HG03520 (cell line): ENCODE data around the gene KRTAP10-9.
"Not testable (repeated sequence)": the region's sequence is repeated elsewhere in the genome, so short reads cannot be mapped to it uniquely, and the experiment has no call there.

Source experiments
- ATAC-seq: cut with Tn5 transposase; IDR thresholded peaks from one replicate; pipeline ENCODE4 v1.9.1; 2021; ENCODE audit warnings: mild to moderate bottlenecking, moderate library complexity; ENCODE audit not compliant: unreplicated experiment

KRTAP10-9 gene, protein sequence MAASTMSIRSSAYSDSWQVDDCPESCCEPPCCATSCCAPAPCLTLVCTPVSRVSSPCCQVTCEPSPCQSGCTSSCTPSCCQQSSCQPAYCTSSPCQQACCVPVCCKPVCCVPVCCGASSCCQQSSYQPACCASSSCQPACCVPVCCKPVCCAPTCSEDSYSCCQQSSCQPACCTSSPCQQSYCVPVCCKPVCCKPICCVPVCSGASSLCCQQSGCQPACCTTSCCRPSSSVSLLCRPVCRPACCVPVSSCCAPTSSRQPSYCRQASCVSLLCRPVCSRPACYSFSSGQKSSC

DNA sequence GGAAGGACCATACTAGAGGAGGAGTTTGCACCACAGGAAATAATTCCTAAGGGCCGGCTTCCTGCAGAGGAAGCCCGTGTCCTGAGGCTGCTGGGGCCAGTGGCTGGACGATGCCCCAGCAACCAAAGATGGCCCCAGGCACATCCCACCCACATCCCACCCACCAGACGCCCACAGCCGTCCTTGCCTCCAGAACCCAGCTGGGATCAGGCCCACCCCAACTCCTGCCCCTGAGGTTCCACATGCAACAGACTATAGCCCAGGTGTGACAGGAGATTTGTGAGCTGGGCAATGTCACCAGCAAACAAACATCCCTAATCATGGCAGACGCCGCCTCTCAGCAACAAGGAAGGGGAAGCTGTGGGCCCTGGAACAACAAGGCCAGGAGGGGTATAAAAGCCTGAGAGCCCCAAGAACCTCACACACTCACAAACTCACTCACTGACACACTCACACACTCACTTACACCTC is at the start of gene KRTAP10-9:
Gene KRTAP10-9, plus strand, starts transcription at position 421 of the 471 bp plus-strand sequence. CDS start 79 bp downstream, outside the sequence.
- no peak for ATAC-seq

DNA sequence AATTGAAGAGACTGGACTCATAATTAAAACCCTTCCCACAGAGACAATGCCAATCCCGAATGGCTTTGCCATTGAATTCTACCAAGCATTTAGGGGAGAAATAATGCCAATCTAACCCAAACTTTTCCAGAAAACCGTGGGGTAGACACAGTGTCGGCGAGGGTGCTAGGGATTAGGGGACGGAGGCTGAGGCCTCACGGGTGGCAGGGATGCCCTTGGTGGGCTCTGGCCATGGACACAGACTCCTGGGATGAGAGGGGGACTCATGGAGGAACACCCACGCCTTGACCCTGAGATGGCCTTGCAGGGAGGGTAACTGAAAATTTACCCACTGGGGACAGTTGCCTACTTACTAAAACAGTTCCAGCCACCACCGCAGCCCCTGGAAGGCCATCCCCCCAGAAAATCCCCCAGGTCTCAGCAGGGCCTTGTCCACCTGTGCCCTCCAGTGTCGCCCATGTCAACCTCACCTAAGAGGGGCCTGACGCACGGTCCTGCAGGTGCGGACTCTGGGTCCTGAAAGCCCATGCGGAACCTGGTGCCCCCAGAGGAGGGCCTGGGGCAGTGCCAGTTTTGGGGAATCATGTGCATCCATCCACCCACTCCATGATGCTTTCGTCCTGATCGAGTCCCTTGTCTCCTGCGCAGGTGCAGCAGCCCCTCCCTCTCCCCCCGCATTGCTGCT is 48.4 kb upstream of the KRTAP10-9 start:
- no peak for ATAC-seq

DNA sequence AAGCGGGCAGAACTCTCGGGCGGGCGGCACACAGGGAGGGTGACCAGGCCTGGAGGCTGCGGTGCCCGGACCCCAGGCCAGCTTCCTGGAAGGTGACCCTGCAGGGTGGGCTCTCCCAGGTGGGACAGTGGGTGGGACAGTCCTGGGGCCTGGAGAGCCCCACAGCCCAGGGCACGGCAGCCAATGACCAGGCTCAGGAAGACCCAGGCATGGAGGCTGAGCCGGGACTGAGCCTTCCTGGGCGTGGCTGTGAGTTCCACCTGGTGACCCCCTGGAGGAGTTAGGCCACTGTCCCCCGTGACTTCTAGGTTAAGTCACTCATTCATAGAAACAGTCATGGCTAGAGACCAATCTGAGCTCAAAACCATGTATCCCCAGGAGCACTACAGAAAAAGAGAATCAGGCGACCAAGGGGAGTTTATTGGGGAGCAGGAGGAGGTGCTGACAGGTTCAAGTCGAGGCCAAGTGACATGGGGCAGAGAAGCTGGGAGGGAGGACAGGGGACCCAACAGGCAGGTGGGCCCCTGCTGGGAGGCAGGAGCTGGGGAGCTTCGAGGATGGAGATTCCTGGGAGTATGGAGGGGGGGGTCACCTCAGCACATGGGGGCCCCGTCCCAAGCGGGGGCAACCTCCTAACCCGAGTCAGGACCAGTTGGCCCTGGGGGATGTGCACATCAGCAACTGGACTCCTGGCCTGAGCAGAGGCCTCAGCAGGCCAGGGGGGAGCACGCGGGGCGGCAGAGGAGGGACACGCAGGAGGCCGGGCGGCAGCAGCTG is 47.6 kb upstream of the KRTAP10-9 start:
- ATAC-seq, result no peak

DNA sequence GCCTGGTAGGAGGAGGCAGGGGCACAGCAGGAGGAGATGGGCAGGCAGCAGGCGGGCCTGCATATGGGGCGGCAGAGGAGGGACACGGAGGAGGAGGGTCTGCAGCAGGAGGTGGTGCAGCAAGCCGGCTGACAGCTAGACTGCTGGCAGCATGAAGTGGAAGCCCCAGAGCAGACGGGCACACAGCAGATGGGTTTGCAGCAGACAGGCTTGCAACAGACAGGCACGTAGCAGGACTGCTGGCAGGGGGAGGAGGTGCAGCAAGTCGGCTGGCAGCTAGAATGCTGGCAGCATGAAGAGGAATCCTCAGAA is 47.1 kb upstream of the KRTAP10-9 start:
- ATAC-seq, result no peak

DNA sequence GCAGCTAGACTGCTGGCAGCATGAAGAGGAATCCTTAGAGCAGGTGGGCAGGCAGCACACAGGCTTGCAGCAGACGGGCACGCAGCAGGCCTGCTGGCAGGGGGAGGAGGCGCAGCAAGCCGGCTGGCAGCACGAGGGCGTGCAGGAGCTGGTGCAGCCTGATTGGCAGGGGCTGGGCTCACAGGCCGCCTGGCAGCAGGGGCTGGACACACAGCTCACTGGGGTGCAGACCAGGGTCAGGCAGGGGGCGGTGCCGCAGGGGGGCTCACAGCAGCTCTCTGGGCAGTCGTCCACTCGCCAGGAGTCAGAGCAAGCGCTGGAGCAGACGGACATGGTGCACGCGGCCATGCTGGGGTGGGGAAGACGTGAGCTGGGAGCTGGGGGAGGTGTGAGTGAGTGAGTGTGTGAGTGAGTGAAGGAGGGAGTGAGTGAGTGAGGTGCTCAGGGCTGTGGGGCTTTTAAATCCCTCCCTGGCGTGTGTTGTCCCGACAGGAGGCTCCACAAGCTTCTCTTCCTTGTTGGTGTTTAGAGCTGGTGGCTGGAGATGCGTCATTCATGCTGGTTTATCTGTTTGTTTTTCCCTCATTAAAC is 46.6 kb upstream of the KRTAP10-9 start, which contains the start of gene KRTAP10-5:
Gene KRTAP10-5, minus strand, starts transcription at position 374 of the 591 bp plus-strand sequence. Its CDS starts 26 bp downstream, at position 348.
- ATAC-seq, result not testable (repeated sequence)

DNA sequence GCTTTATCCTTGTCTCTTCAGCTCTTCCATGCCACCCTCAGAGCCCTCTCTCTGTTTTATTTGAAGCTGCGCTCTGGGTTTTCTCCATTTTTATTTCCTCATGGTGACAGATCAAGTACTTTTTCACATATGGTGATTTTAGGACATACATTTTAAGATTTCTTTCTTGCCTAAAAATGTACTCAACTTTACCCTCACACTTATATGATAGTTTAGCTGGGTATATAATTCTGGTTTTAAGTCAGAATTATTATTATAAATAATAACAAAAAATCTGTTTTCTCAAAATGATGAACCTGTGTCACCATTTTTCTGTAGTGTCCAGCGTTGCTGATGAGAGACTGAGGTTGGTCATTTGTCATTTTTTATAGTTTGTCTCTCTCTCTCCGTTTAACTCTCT is 45.7 kb upstream of the KRTAP10-9 start:
- no peak for ATAC-seq

DNA sequence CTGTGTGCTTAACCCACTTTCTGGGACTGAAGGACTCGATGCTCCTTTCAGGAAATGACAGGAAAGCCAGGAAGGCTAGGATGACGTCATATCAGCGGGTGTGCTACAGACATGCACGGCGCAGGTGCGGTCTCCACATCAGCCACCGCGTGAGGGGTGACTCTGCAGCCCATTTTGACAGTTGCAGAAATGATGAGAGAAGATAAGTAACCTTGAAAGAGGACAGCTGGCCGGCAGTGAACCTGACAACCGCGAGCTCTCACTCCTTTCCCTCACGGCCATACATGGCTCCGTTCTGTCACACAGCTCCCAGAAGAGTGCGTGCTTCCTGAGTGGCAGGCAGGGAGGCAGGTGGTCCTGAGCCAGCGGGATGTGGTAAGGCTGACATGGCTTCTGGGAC is 44.8 kb upstream of the KRTAP10-9 start:
- ATAC-seq, result no peak

DNA sequence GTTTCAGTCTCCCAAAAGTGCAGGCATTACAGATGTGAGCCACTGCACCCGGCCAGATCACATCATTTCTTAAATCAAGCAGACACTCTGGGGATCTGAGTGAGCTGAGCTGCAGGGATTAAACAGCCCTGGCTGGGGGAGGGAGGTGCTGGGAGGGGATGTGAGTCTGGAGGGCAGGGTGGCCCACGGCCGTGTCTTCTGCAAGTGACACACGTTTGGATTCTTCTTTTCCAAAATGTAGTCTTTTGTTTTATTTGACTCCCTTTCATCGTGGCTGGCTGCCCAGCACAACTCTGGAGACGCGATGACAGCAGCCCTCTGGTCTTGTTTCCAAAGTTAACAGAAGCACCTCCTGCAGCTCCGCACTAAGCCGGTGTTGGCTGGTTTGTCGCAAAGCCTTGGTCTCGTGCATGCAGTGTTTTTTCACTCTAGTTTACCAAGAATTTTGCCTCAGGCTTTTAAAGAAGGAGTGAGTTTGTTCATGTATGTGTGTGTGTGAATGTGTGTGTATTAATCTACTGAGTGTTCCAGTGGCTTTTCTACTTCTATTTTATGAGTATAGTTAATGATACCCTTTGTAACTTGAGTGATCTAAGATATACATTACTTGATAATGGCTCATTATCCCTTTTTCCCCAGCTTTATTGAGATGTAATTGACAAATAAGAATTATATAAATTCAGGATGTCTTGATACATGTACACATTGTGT is 43.6 kb upstream of the KRTAP10-9 start:
- no peak for ATAC-seq

DNA sequence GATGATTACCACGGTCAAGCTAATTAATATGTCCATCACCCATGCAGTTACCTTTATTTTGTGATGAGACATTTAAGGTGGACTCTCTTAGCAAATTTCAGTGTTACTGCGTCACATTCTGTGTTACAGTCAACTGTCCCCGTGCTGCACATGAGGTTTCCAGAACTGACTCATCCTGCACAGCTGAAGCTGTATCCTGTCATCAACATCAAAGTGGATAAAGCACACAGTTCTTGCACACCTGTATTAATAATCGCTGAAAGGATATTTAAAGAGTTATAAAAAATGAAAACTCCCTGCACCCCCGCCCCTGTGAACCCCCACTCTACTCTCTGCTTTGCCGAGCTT is 43.1 kb upstream of the KRTAP10-9 start:
- ATAC-seq, result no peak

DNA sequence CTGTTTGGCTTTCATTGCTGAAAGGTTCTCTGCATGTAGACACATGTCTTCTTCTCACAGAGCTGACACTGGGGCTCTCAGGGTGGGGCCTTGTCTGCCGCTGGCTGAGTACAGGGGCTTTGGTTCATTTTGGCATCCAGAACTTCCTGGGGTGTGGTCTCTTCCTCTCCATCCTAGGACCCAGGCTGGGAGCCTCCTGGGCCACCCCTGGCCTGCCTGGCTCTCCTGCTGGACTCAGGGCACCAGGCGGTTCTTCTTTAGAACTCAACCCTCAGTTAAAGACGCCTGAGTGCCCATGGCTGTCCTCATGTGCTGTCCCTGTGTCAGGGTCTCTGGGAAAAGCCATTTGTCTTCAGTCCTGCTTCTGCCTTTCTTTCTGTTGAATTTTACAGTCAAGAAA is 41.0 kb upstream of the KRTAP10-9 start:
- no peak for ATAC-seq

DNA sequence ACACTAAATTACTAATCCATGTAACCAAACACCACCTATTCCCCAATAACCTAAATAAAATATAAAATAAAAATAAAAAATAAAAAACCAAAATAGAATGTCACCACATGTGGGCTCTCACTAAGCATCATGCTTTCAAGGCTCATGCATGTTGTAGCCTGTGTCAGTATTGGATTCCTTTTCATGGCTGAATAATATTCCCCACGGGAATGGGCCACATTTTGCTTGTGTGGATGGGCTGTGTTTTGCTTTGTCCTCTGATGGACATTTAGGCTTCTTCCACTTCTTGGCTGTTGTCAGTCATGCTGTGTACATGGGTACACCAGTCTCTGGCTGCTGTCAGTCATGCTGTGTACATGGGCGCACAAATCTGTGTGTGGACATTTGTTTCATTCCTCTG is 37.8 kb upstream of the KRTAP10-9 start:
- ATAC-seq, result no peak

DNA sequence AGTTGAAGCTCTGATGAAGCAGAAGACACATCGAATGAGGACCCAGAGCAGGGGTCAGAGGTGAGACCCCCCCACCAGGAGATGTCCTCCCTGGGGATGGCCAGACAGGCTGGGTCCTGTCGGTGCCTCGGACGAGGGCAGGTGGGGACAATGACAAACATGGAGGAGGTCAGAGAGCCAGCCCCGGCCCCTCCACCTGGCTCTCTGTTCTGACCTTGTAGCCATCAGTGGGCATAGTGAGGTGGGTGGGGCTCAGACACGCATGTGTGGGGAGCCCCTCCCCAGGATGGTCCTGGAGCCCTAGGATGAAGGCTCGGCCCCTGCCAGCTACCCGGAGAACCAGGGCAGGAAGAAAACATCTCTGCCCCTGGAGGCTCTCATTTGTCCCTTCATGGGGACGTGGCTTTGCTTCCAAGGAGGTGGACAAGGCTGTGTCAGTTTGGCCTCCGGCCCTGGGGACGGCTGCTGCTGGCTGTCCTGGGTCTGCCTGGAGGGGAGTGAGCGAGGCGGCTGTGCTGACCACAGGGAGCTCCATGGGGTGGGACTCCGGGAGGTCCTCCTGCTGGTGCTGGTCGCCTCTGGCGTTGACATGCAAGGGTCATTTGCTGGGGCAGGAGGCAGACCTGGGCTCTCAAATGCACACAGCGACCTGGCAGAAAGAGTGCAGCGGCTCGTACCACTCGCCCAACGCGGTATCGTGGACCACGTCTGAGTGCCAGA is 37.1 kb upstream of the KRTAP10-9 start:
- no peak for ATAC-seq

DNA sequence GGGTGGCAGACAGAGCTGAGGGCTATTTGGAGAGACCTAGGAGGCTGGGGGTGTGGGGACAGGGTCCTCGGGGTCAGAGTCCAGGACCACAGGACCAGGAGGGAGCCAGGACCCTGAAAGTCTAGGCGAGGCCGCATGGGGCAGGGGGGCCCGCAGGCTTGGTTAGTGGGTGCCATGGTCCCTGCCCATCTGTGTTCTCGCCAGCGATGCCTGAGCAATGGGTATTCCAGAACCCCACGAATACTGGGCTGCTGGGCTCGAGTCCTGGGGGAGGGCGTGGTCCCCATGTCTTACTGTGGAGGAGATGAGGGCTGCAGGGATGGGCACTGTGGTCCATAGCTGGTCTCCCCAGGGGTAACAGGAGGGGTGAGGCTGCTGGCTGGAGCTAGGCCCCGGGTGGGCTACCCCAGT is 36.6 kb upstream of the KRTAP10-9 start:
- no peak for ATAC-seq

DNA sequence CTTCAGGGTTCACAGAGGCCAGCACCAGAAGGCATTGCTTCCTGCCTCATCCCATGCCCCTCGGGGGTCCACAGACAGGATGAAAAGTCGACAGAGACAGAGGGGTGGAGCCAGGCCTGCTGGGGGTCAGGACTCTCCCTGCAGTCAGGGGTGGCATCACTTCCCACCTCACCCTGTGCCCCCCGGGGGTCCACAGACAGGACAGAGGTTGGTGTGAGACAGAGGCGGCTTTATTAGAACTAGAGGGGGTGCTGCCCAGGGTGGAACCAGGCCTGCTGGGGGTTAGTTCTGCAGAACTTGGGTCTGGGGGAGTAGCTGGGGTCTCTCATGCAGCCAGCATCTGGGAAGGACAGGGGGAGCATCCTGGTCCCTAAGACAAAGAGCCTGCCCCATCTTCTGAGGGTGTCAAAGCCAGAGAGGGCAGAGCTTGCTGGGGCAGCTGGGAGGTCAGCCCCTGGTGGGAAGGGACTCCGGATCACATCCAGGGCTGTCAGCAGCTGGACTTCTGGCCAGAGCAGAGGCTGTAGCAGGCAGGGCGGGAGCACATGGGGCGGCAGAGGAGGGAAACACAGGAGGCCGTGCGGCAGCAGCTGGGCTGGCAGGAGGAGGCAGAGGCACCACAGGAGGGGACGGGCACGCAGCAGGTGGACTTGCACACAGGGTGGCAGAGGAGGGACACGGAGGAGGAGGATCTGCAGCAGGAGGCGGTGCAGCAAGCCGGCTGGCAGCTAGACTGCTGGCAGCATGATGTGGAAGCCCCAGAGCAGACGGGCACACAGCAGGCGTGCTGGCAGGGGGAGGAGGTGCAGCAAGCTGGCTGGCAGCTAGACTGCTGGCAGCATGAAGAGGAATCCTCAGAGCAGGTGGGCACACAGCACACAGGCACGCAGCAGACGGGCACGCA is 35.7 kb upstream of the KRTAP10-9 start:
- ATAC-seq, result not testable (repeated sequence)

DNA sequence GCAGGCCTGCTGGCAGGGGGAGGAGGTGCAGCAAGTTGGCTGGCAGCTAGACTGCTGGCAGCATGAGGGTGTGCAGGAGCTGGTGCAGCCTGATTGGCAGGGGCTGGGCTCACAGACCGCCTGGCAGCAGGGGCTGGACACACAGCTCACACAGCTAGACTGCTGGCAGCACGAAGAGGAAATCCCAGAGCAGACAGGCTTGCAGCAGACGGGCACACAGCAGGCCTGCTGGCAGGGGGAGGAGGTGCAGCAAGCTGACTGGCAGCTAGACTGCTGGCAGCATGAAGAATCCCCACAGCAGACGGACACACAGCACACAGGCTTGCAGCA is 35.1 kb upstream of the KRTAP10-9 start:
- not testable (repeated sequence) for ATAC-seq

DNA sequence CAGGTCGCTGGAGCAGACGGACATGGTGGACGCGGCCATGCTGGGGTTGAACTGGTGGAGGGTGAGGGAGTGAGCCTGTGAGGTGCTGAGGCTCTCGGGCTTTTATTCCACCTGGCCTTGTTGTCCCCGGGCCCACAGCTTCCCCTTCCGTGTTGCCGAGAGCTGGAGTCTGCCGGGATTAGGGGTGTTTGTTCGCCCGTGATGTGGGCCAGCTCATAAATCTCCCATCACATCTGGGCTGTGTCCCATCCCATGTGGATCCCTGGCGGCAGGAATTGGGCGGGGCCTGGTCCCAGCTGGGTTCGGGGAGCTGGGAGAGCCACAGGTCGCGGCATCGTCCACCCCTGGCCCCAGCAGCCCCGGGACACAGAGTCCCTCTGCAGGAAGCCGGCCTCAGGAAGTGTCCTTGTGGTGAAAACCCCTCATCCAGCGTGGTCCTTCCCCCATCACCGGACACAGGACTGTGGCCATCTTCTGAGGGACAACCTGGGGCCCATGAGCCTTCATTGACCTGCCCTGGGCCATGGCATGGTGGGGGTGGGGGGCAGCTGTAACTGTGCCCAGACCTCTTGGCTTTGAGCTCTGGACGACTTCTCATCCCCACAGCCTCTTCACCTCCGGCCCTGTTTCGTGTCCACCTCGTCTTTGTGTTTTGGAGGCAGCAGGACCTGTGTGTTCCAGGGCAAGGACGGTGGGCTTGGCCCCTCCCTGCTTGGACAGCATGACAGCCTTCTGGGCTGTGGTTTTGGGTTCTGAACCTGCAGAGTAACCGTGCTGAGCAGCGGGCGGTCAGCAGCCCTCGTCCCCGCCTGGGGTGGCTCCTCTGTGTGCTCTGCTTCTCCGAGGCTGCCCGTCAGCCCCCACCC is 34.2 kb upstream of the KRTAP10-9 start, which contains the start of gene KRTAP10-6:
Gene KRTAP10-6, minus strand, starts transcription at position 60 of the 866 bp plus-strand sequence. Its CDS starts 21 bp downstream, at position 39.
- ATAC-seq, result no peak

DNA sequence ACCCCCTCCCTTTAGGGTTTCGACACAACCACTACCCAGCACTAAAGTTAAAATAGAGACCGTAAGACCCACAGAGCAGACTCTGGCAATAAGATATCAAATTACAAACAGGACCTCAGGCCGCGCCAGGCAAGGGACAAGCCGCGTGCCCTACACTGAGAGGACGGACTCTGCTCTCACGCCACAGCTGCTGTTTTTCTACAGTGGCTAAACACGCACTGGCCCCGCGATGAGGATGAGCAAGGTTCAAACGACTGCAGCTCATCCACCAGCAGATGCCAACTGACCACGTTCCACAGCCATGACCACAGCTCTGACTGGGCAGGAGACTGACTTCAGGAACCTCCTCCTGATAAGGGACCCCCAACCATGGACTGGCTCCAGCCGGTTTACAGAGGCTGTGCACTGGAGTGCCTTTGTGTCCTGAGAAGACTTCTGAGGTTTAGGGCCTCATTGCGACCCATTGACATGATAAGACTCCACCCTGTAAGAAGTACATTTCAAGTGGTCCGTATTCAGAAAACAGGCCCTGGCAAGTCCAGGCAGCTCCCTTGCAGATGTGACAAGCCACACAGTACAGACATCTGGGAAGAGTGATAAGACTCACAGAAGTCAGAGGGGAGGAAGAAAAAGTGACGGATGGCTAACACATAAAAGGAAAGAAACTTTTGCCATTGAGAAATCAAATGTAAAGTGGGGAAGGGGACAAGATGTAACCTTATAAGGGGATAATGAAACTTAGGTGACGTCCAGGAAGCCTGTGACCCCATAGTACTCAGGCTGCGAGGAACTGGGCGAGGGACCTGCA is 33.1 kb upstream of the KRTAP10-9 start:
- ATAC-seq, result no peak
